Endothelial cell of umbilical vein (primary cell): ENCODE measurements around the gene AGBL4.

Experiments
- JUN ChIP-seq: IDR thresholded peaks from 2 replicates; pipeline ENCODE4 v1.6.1; 2011; ENCODE audit warnings: borderline replicate concordance, low read depth; ENCODE audit not compliant: insufficient read length, insufficient read depth
- POLR2A ChIP-seq: IDR thresholded peaks from 2 replicates; pipeline ENCODE4 v1.6.1; 2012; ENCODE audit warnings: low read depth, mild to moderate bottlenecking, control low read depth, low read length
- TF ChIP-seq, protein P1 (sequence below), 2 donors: IDR thresholded peaks; 1 replicate in 1 of 2; 2 replicates in 1 of 2; pipeline ENCODE4 v1.5.1; 2011; ENCODE audit warnings: low read length in 2 of 2, mild to moderate bottlenecking in 2 of 2, moderate library complexity in 2 of 2, control low read depth in 1 of 2, inconsistent platforms in 1 of 2, low read depth in 1 of 2; ENCODE audit not compliant: insufficient read depth in 1 of 2; ENCODE audit errors: extremely low read depth in 1 of 2

- no peak for TF ChIP-seq POLR2A
- TF ChIP-seq, protein P1, sequence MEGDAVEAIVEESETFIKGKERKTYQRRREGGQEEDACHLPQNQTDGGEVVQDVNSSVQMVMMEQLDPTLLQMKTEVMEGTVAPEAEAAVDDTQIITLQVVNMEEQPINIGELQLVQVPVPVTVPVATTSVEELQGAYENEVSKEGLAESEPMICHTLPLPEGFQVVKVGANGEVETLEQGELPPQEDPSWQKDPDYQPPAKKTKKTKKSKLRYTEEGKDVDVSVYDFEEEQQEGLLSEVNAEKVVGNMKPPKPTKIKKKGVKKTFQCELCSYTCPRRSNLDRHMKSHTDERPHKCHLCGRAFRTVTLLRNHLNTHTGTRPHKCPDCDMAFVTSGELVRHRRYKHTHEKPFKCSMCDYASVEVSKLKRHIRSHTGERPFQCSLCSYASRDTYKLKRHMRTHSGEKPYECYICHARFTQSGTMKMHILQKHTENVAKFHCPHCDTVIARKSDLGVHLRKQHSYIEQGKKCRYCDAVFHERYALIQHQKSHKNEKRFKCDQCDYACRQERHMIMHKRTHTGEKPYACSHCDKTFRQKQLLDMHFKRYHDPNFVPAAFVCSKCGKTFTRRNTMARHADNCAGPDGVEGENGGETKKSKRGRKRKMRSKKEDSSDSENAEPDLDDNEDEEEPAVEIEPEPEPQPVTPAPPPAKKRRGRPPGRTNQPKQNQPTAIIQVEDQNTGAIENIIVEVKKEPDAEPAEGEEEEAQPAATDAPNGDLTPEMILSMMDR (IDR thresholded peaks at IDR 0.05; ENCODE audit: extremely low read depth in 1 of 2, insufficient read depth in 1 of 2, low read depth in 1 of 2, low read length in 2 of 2), result no peak
- TF ChIP-seq JUN, result no peak
These were observed 1181.8 kb downstream of the AGBL4 start for GRCh38 chr1:48841966-48842365.
